ENCODE results near the gene FCER2. TPM values are rescaled to one million over a fixed set of nuclear protein-coding genes. Genes with fewer than 3 reads are reported as not detected.

FCER2 gene
- total RNA-seq, 1 donor from 2014 or later, result not detected

- Mint-ChIP-seq H3K27me3 (ENCODE audit: low read depth) (peaks cover 67% of the 10 kb centered on the region), H3K4me1 (peaks cover 3% of the 10 kb centered on the region), H3K9me3 (peaks cover 3% of the 10 kb centered on the region), H3K36me3 (no peaks in the 10 kb centered on the region), H3K4me3 (no peak overlapping the region), H3K27ac (no peak overlapping the region)
- no peak for DNase-seq (ENCODE audit: low spot score in 2 of 2, unreplicated experiment in 2 of 2)
- TF ChIP-seq, protein P1, sequence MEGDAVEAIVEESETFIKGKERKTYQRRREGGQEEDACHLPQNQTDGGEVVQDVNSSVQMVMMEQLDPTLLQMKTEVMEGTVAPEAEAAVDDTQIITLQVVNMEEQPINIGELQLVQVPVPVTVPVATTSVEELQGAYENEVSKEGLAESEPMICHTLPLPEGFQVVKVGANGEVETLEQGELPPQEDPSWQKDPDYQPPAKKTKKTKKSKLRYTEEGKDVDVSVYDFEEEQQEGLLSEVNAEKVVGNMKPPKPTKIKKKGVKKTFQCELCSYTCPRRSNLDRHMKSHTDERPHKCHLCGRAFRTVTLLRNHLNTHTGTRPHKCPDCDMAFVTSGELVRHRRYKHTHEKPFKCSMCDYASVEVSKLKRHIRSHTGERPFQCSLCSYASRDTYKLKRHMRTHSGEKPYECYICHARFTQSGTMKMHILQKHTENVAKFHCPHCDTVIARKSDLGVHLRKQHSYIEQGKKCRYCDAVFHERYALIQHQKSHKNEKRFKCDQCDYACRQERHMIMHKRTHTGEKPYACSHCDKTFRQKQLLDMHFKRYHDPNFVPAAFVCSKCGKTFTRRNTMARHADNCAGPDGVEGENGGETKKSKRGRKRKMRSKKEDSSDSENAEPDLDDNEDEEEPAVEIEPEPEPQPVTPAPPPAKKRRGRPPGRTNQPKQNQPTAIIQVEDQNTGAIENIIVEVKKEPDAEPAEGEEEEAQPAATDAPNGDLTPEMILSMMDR (IDR thresholded peaks at IDR 0.05; ENCODE audit: unreplicated experiment), result no peak
Measured at GRCh38 chr19:7676376-7676775, 25.6 kb downstream of the FCER2 start.

GRCh38 chr19:7674010-7675005 lies 27.6 kb downstream of the FCER2 start:
- H3K4me3 Mint-ChIP-seq, result no peak overlapping the region

GRCh38 chr19:7672522-7672921 lies 29.4 kb downstream of the FCER2 start:
- DNase-seq (ENCODE audit: low spot score in 2 of 2, unreplicated experiment in 2 of 2), result no peak
- Mint-ChIP-seq H3K27ac (no peak overlapping the region), H3K27me3 (ENCODE audit: low read depth) (peaks cover 86% of the 10 kb centered on the region), H3K4me3 (no peak overlapping the region), H3K36me3 (no peaks in the 10 kb centered on the region), H3K9me3 (peaks cover 3% of the 10 kb centered on the region), H3K4me1 (no peaks in the 10 kb centered on the region)
- TF ChIP-seq, protein P1 (IDR thresholded peaks at IDR 0.05; ENCODE audit: unreplicated experiment), result no peak

More at GRCh38 chr19:7674010-7675005, 27.6 kb downstream of the FCER2 start:
- DNase-seq (ENCODE audit: low spot score in 2 of 2, unreplicated experiment in 2 of 2), result no peak
- TF ChIP-seq, protein P1 (IDR thresholded peaks at IDR 0.05; ENCODE audit: unreplicated experiment), result no peak
- H3K27me3 Mint-ChIP-seq (ENCODE audit: low read depth), result peaks cover 84% of the 10 kb centered on the region
- peaks cover 3% of the 10 kb centered on the region for H3K9me3 Mint-ChIP-seq
- H3K36me3 Mint-ChIP-seq, result no peaks in the 10 kb centered on the region
- H3K4me1 Mint-ChIP-seq, result peaks cover 2% of the 10 kb centered on the region
- no peak overlapping the region for H3K27ac Mint-ChIP-seq

GRCh38 chr19:7670790-7671189 lies 31.1 kb downstream of the FCER2 start:
- H3K4me1 Mint-ChIP-seq, result no peaks in the 10 kb centered on the region
- H3K4me3 Mint-ChIP-seq, result peak overlapping the region; percentile 65
- no peaks in the 10 kb centered on the region for H3K36me3 Mint-ChIP-seq
- H3K27me3 Mint-ChIP-seq (ENCODE audit: low read depth), result peaks cover 82% of the 10 kb centered on the region
- peaks cover 3% of the 10 kb centered on the region for H3K9me3 Mint-ChIP-seq
- no peak overlapping the region for H3K27ac Mint-ChIP-seq
- TF ChIP-seq, protein P1 (IDR thresholded peaks at IDR 0.05; ENCODE audit: unreplicated experiment), result no peak
- no peak for DNase-seq (ENCODE audit: low spot score in 2 of 2, unreplicated experiment in 2 of 2)

DNA sequence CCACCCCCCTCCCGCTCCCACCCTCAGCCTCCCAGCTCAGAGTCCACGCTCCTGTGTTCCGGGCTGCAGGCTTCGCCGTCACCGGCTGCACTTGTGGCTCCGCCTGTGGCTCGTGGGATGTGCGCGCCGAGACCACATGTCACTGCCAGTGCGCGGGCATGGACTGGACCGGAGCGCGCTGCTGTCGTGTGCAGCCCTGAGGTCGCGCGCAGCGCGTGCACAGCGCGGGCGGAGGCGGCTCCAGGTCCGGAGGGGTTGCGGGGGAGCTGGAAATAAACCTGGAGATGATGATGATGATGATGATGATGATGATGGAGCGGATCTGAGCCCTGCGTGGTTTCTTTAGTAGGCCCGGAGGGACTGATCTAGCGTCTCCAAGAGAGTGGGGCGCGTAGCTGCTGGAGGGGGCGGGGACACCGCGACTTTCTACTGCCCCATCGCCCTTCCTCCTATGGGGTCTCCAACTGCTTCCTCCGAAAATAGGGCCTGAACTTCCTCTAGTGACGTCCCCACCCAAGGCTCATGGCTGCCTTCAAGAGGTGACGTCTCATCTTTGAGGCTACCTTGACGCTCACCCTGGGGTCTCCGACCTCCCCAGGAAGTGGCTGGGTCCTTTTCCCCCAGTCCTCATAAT lies 31.7 kb downstream of the FCER2 start:
- peaks cover 3% of the 10 kb centered on the region for H3K9me3 Mint-ChIP-seq
- no peaks in the 10 kb centered on the region for H3K4me1 Mint-ChIP-seq
- peak overlapping the region; percentile 65 for H3K4me3 Mint-ChIP-seq
- TF ChIP-seq, protein P1 (IDR thresholded peaks at IDR 0.05; ENCODE audit: unreplicated experiment), result no peak
- no peak for DNase-seq (ENCODE audit: low spot score in 2 of 2, unreplicated experiment in 2 of 2)
- no peaks in the 10 kb centered on the region for H3K36me3 Mint-ChIP-seq
- no peak overlapping the region for H3K27ac Mint-ChIP-seq
- H3K27me3 Mint-ChIP-seq (ENCODE audit: low read depth), result peaks cover 84% of the 10 kb centered on the region
